Subcutaneous abdominal adipose tissue (tissue), 5 donors: ENCODE results near the gene ZNF211.

Experiments
- H3K27ac ChIP-seq: one replicate; pipeline ENCODE4 v1.7.0; 2013; ENCODE audit warnings: low read depth, mild to moderate bottlenecking, inconsistent platforms, low read length, moderate library complexity
- H3K27me3 ChIP-seq, 5 donors: one replicate each; pipeline ENCODE4 v1.7.0; 2013; ENCODE audit warnings: low read length in 5 of 5, inconsistent platforms in 1 of 5; ENCODE audit not compliant: control insufficient read depth in 5 of 5, insufficient read depth in 4 of 5
- H3K36me3 ChIP-seq, 5 donors: one replicate each; pipeline ENCODE4 v1.7.0; 2013; ENCODE audit warnings: low read length in 5 of 5; ENCODE audit not compliant: control insufficient read depth in 5 of 5, insufficient read depth in 5 of 5
- H3K4me1 ChIP-seq, 5 donors: one replicate each; pipeline ENCODE4 v1.7.0; 2013; ENCODE audit warnings: low read length in 5 of 5, mild to moderate bottlenecking in 3 of 5, moderate library complexity in 1 of 5; ENCODE audit not compliant: control insufficient read depth in 5 of 5, insufficient read depth in 5 of 5
- H3K4me3 ChIP-seq, 5 donors: one replicate each; pipeline ENCODE4 v1.7.0; 2013; ENCODE audit warnings: low read length in 5 of 5, low read depth in 1 of 5
- H3K9ac ChIP-seq, 5 donors: one replicate each; pipeline ENCODE4 v1.7.0; 2013; ENCODE audit warnings: low read length in 5 of 5, mild to moderate bottlenecking in 4 of 5, moderate library complexity in 3 of 5
- H3K9me3 ChIP-seq, 5 donors: one replicate each; pipeline ENCODE4 v1.7.0; 2013; ENCODE audit warnings: low read length in 5 of 5; ENCODE audit not compliant: control insufficient read depth in 5 of 5
- donor health status: healthy.
- donor health status: healthy.
- donor health status: healthy.
- donor health status: healthy.
- donor health status: healthy.

Gene ZNF211

GRCh38 chr19:57615346-57615745, 17.6 kb upstream of the ZNF211 start:
- Histone ChIP-seq H3K9me3 (peaks cover 49 to 71% (median 56%) of the 10 kb centered on the region in 5 donors), H3K4me1 (peaks cover 0 to 19% (median 17%) of the 10 kb centered on the region in 5 donors), H3K4me3 (peak overlapping the region; percentile 88 to 97 (median 96)), H3K36me3 (peaks cover 13 to 48% (median 45%) of the 10 kb centered on the region in 5 donors), H3K27me3 (no peaks in the 10 kb centered on the region), H3K27ac (no peak overlapping the region), H3K9ac (no peak overlapping the region)

GRCh38 chr19:57620673-57621348, 12.2 kb upstream of the ZNF211 start:
- H3K36me3 ChIP-seq, result peaks cover 44 to 78% (median 70%) of the 10 kb centered on the region in 5 donors
- H3K4me1 ChIP-seq, result peaks cover 0 to 5% (median 0%) of the 10 kb centered on the region in 5 donors
- peaks cover 0 to 3% (median 0%) of the 10 kb centered on the region in 5 donors for H3K27me3 ChIP-seq
- peaks cover 91 to 100% (median 98%) of the 10 kb centered on the region in 5 donors for H3K9me3 ChIP-seq
- no peak overlapping the region for H3K27ac ChIP-seq
- peak overlapping the region; percentile 41 to 96 (median 88) for H3K4me3 ChIP-seq
- peak overlapping the region in 1 of 5 donors; percentile 33 for H3K9ac ChIP-seq

GRCh38 chr19:57623091-57623490, 9.9 kb upstream of the ZNF211 start:
- Histone ChIP-seq H3K27me3 (peaks cover 0 to 3% (median 0%) of the 10 kb centered on the region in 5 donors), H3K36me3 (peaks cover 40 to 57% (median 48%) of the 10 kb centered on the region in 5 donors), H3K4me3 (peak overlapping the region in 3 of 5 donors; percentile 65 to 96 (median 88)), H3K9ac (no peak overlapping the region), H3K27ac (no peak overlapping the region), H3K9me3 (peaks cover 74 to 95% (median 90%) of the 10 kb centered on the region in 5 donors), H3K4me1 (peaks cover 0 to 5% (median 0%) of the 10 kb centered on the region in 5 donors)

- Histone ChIP-seq H3K36me3 (peaks cover 25 to 41% (median 31%) of the 10 kb centered on the region in 5 donors), H3K4me1 (peaks cover 0 to 18% (median 14%) of the 10 kb centered on the region in 5 donors), H3K4me3 (peak overlapping the region; percentile 89 to 95 (median 93)), H3K9ac (peak overlapping the region; percentile 75 to 95 (median 87)), H3K27me3 (no peaks in the 10 kb centered on the region), H3K27ac (no peak overlapping the region), H3K9me3 (peaks cover 22 to 44% (median 28%) of the 10 kb centered on the region in 5 donors)
Observed at GRCh38 chr19:57633832-57634131, 814 bp downstream of the ZNF211 start.

- Histone ChIP-seq H3K4me3 (peak overlapping the region in 2 of 5 donors; percentile 8 to 26), H3K4me1 (peaks cover 9 to 18% (median 14%) of the 10 kb centered on the region in 5 donors), H3K9me3 (peaks cover 45 to 71% (median 58%) of the 10 kb centered on the region in 5 donors), H3K9ac (no peak overlapping the region), H3K27ac (no peak overlapping the region), H3K36me3 (peaks cover 57 to 74% (median 60%) of the 10 kb centered on the region in 5 donors), H3K27me3 (peaks cover 0 to 3% (median 0%) of the 10 kb centered on the region in 5 donors)
Observed at GRCh38 chr19:57637379-57637778, 4.4 kb downstream of the ZNF211 start.

- peaks cover 39 to 53% (median 46%) of the 10 kb centered on the region in 5 donors for H3K36me3 ChIP-seq
- H3K4me3 ChIP-seq, result peak overlapping the region; percentile 1 to 35 (median 28)
- H3K9me3 ChIP-seq, result peaks cover 42 to 69% (median 53%) of the 10 kb centered on the region in 5 donors
- peaks cover 0 to 3% (median 0%) of the 10 kb centered on the region in 5 donors for H3K27me3 ChIP-seq
- H3K4me1 ChIP-seq, result peaks cover 0 to 9% (median 0%) of the 10 kb centered on the region in 5 donors
- H3K27ac ChIP-seq, result no peak overlapping the region
- H3K9ac ChIP-seq, result peak overlapping the region in 1 of 5 donors; percentile 92
Observed at GRCh38 chr19:57641715-57642234, 8.8 kb downstream of the ZNF211 start.

GRCh38 chr19:57642396-57643046, 9.6 kb downstream of the ZNF211 start:
- H3K9ac ChIP-seq, result no peak overlapping the region
- H3K27me3 ChIP-seq, result peaks cover 0 to 3% (median 0%) of the 10 kb centered on the region in 5 donors
- H3K27ac ChIP-seq, result no peak overlapping the region
- peaks cover 36 to 46% (median 40%) of the 10 kb centered on the region in 5 donors for H3K36me3 ChIP-seq
- peaks cover 0 to 9% (median 0%) of the 10 kb centered on the region in 5 donors for H3K4me1 ChIP-seq
- H3K4me3 ChIP-seq, result peak overlapping the region in 4 of 5 donors; percentile 10 to 43 (median 30)
- H3K9me3 ChIP-seq, result peaks cover 34 to 67% (median 46%) of the 10 kb centered on the region in 5 donors

GRCh38 chr19:57643734-57644133, 10.8 kb downstream of the ZNF211 start:
- Histone ChIP-seq H3K4me1 (peaks cover 0 to 9% (median 0%) of the 10 kb centered on the region in 5 donors), H3K27ac (no peak overlapping the region), H3K36me3 (peaks cover 29 to 39% (median 36%) of the 10 kb centered on the region in 5 donors), H3K9ac (no peak overlapping the region), H3K27me3 (peaks cover 0 to 3% (median 0%) of the 10 kb centered on the region in 5 donors), H3K4me3 (no peak overlapping the region), H3K9me3 (peaks cover 27 to 64% (median 40%) of the 10 kb centered on the region in 5 donors)

- Histone ChIP-seq H3K27ac (no peak overlapping the region), H3K27me3 (peaks cover 0 to 11% (median 3%) of the 10 kb centered on the region in 5 donors), H3K36me3 (no peaks in the 10 kb centered on the region), H3K4me3 (no peak overlapping the region), H3K9ac (no peak overlapping the region), H3K4me1 (no peaks in the 10 kb centered on the region), H3K9me3 (peaks cover 0 to 34% (median 19%) of the 10 kb centered on the region in 5 donors)
Observed at GRCh38 chr19:57648331-57649003, 15.5 kb downstream of the ZNF211 start.
